SK-N-SH (cell line): Measurements from ENCODE around the gene NDUFS2. TPM values are rescaled to one million over a fixed set of nuclear protein-coding genes. Genes with fewer than 3 reads are reported as not detected.
A peak's percentile ranks its signal among the peaks of the same experiment; 100 is the strongest.

Experiments
- CTCF ChIA-PET: fragments of 300-600, 350-600 bp; formaldehyde crosslinking; extraction: SDS; loops from one replicate; lab custom pipeline; 2021; lab: Yijun Ruan, JAX
- POLR2A ChIA-PET: fragments of 350-600 bp; sonication (Branson Sonifier 250); formaldehyde crosslinking; extraction: SDS; loops from one replicate; lab custom pipeline; 2020; ENCODE audit warnings: antibody characterized with exemption, inconsistent platforms; lab: Yijun Ruan, JAX
- DNase-seq: peaks from one replicate; pipeline ENCODE4 v3.0.0; 2012
- H2AFZ ChIP-seq: fragments of 200-600 bp; sonication (generic); 2 replicates; pipeline ENCODE4 v1.8.1; 2016; ENCODE audit warnings: antibody characterized with exemption, mild to moderate bottlenecking, low read depth
- H3F3A ChIP-seq: fragments of 200-600 bp; sonication (generic); replicated peaks from 2 replicates; pipeline ENCODE3; 2016; ENCODE audit warnings: antibody characterized with exemption, mild to moderate bottlenecking; ENCODE audit not compliant: insufficient read depth
- H3K27ac ChIP-seq, 2 experiments: fragments of 200-500 bp in 1 of 2; fragments of 200-600 bp in 1 of 2; sonication (Bioruptor generic) in 1 of 2; sonication (generic), shearing (Covaris generic) in 1 of 2; 2 replicates each; pipeline versions ENCODE4 v1.5.1 to v1.6.1; 2014 to 2016; ENCODE audit warnings: low read depth in 2 of 2, inconsistent platforms in 1 of 2, low read length in 1 of 2, mild to moderate bottlenecking in 1 of 2, mixed read lengths in 1 of 2
- H3K27me3 ChIP-seq: fragments of 200-600 bp; sonication (generic), shearing (Covaris generic); 2 replicates; pipeline ENCODE4 v1.6.1; 2016; ENCODE audit warnings: mixed run types; ENCODE audit not compliant: insufficient read depth
- H3K36me3 ChIP-seq, 2 experiments: fragments of 200-500 bp in 1 of 2; fragments of 200-600 bp in 1 of 2; sonication (Bioruptor generic) in 1 of 2; sonication (generic) in 1 of 2; replicated peaks in 1 of 2; 2 replicates each; pipeline versions ENCODE3 to v1.5.1; 2014 to 2016; ENCODE audit warnings: low read length in 1 of 2, mild to moderate bottlenecking in 1 of 2; ENCODE audit not compliant: insufficient read depth in 2 of 2, control insufficient read depth in 1 of 2
- H3K4me1 ChIP-seq, 2 experiments: fragments of 200-500 bp in 1 of 2; fragments of 200-600 bp in 1 of 2; sonication (Bioruptor generic) in 1 of 2; sonication (generic), shearing (Covaris generic) in 1 of 2; 2 replicates each; pipeline versions ENCODE4 v1.5.1 to v1.6.1; 2014 to 2016; ENCODE audit warnings: low read depth in 1 of 2, low read length in 1 of 2, mixed run types in 1 of 2; ENCODE audit not compliant: insufficient read depth in 2 of 2, control insufficient read depth in 1 of 2
- H3K4me2 ChIP-seq: fragments of 200-600 bp; sonication (generic), shearing (Covaris generic); 2 replicates; pipeline ENCODE4 v1.6.1; 2017; ENCODE audit warnings: mixed run types
- H3K4me3 ChIP-seq, 2 experiments: fragments of 200-500 bp in 1 of 2; fragments of 200-600 bp in 1 of 2; sonication (Bioruptor generic) in 1 of 2; sonication (generic), shearing (Covaris generic) in 1 of 2; 2 replicates each; pipeline versions ENCODE4 v1.5.1 to v1.8.1; 2014 to 2016; ENCODE audit warnings: low read depth in 2 of 2, inconsistent platforms in 1 of 2, low read length in 1 of 2, mild to moderate bottlenecking in 1 of 2, mixed read lengths in 1 of 2, moderate library complexity in 1 of 2
- H3K79me2 ChIP-seq: fragments of 200-600 bp; sonication (generic); 2 replicates; pipeline ENCODE4 v1.8.1; 2017; ENCODE audit warnings: mild to moderate bottlenecking; ENCODE audit not compliant: insufficient read depth
- H3K9ac ChIP-seq: fragments of 200-600 bp; sonication (generic); 2 replicates; pipeline ENCODE4 v1.6.1; 2017; ENCODE audit warnings: mixed run types
- H3K9me2 ChIP-seq: fragments of 200-600 bp; sonication (generic); 2 replicates; pipeline ENCODE4 v1.6.1; 2017; ENCODE audit warnings: mixed run types
- H3K9me3 ChIP-seq: fragments of 200-600 bp; sonication (generic); 2 replicates; pipeline ENCODE4 v1.6.1; 2017; ENCODE audit warnings: mixed run types, mild to moderate bottlenecking, moderate library complexity
- H4K20me1 ChIP-seq: fragments of 200-600 bp; sonication (generic); 2 replicates; pipeline ENCODE4 v1.6.1; 2017; ENCODE audit warnings: mild to moderate bottlenecking, mixed run types; ENCODE audit not compliant: insufficient read depth
- MAX ChIP-seq: IDR thresholded peaks from 2 replicates; pipeline ENCODE4 v1.4.0; 2012; ENCODE audit warnings: low read depth
- MXI1 ChIP-seq: IDR thresholded peaks from 2 replicates; pipeline ENCODE4 v1.6.1; 2012; ENCODE audit warnings: mild to moderate bottlenecking, low read depth, low read length, improper control_type of control experiment
- NFIC ChIP-seq: IDR thresholded peaks from 2 replicates; pipeline ENCODE4 v1.4.0; 2012; ENCODE audit warnings: borderline replicate concordance
- REST ChIP-seq: IDR thresholded peaks from 2 replicates; pipeline ENCODE4 v1.6.1; 2012; ENCODE audit warnings: mild to moderate bottlenecking, low read depth, low read length, moderate library complexity
- WGBS: methylation state at CpG from one replicate; pipeline ENCODE4 v1.1.6; 2017; ENCODE audit warnings: low lambda C conversion rate; 5-methylcytosine and 5-hydroxymethylcytosine counted together
- polyA plus RNA-seq, 3 experiments: library from polyadenylated mRNA; depleted of rRNA; stranded (reverse); fragments of >200 nt; gene quantifications; 2 replicates each; pipeline ENCODE4 v1.2.3, GENCODE V29; 2012

The NDUFS2 gene
- polyA plus RNA-seq, 1 of the 3 experiments (the other 2 are of a cell fraction): 203 TPM

GRCh38 chr1:161260376-161261260, 58.5 kb downstream of the NDUFS2 start:
- DNase-seq: no peak
- Histone ChIP-seq H3K9ac (no peak overlapping the region), H3K79me2 (no peaks in the 10 kb centered on the region), H3K27ac (no peak overlapping the region), H2AFZ (no peak overlapping the region), H3K4me2 (no peak overlapping the region), H3K4me3 (no peak overlapping the region), H3F3A (no peaks in the 10 kb centered on the region), H3K9me2 (no peaks in the 10 kb centered on the region), H3K36me3 (no peaks in the 10 kb centered on the region), H3K27me3 (peaks cover 32% of the 10 kb centered on the region), H4K20me1 (no peaks in the 10 kb centered on the region), H3K9me3 (peaks cover 8% of the 10 kb centered on the region; the same call in 1 of the 2 replicates), H3K4me1 (peaks cover 0 to 8% of the 10 kb centered on the region in 2 experiments; a peak in 1 of 4 replicates)
- TF ChIP-seq NFIC (no peak), MAX (no peak)
- CTCF ChIA-PET: interaction anchor here (0.7 to 1.4 kb wide), 8 partner anchors 31 to 122 kb away, joined by 3 to 4 read pairs (median 3); partner anchors contain the start of gene APOA2
- 45% methylated on average over 9 of the region's 9 CpGs for WGBS
- POLR2A ChIA-PET: no interaction called here

- Histone ChIP-seq H3K36me3 (no peaks in the 10 kb centered on the region), H3K27me3 (peaks cover 32% of the 10 kb centered on the region), H3K9me2 (no peaks in the 10 kb centered on the region), H2AFZ (no peak overlapping the region), H3K9me3 (peaks cover 8% of the 10 kb centered on the region; the same call in 1 of the 2 replicates), H3K79me2 (no peaks in the 10 kb centered on the region), H3K4me3 (no peak overlapping the region), H3F3A (no peaks in the 10 kb centered on the region), H3K9ac (no peak overlapping the region), H3K4me1 (peaks cover 8% of the 10 kb centered on the region in 2 experiments; a peak in 3 of 4 replicates), H3K27ac (no peak overlapping the region), H4K20me1 (no peaks in the 10 kb centered on the region), H3K4me2 (no peak overlapping the region)
- WGBS: 74% methylated on average over 12 of the region's 12 CpGs
- DNase-seq: no peak
- TF ChIP-seq REST (peak; percentile 54; the same call in 1 of the 2 replicates), MXI1 (no peak)
- CTCF ChIA-PET: interaction anchor here (0.7 to 1.2 kb wide), 5 partner anchors 30 to 121 kb away, joined by 3 to 4 read pairs (median 3); partner anchors contain the start of gene APOA2
- POLR2A ChIA-PET: no interaction called here
Measured at GRCh38 chr1:161261261-161262235, 59.4 kb downstream of the NDUFS2 start.

Other genes with a start within 250 kb of the NDUFS2 start
- gene ITLN2, start 247.6 kb upstream of the NDUFS2 start, polyA plus RNA-seq (2012; rRNA removed): not detected in 2 replicates
- gene F11R, start 181.2 kb upstream of the NDUFS2 start, polyA plus RNA-seq (2012; rRNA removed): 9.0 and 13.7 TPM in 2 replicates
- 80.7 and 93.9 TPM in 2 replicates for gene TSTD1, start 163.4 kb upstream of the NDUFS2 start, polyA plus RNA-seq (2012; rRNA removed)
- gene USF1, start 156.4 kb upstream of the NDUFS2 start, polyA plus RNA-seq (2012; rRNA removed): 43.1 and 61.9 TPM in 2 replicates
- gene ARHGAP30, start 132.5 kb upstream of the NDUFS2 start, polyA plus RNA-seq (2012; rRNA removed): 0.05 TPM in 1 of 2 replicates, not detected in the other
- 0.59 and 1.9 TPM in 2 replicates for gene NECTIN4, start 112.8 kb upstream of the NDUFS2 start, polyA plus RNA-seq (2012; rRNA removed)
- 4.4 and 4.7 TPM in 2 replicates for gene KLHDC9, start 104.0 kb upstream of the NDUFS2 start, polyA plus RNA-seq (2012; rRNA removed)
- 340 and 445 TPM in 2 replicates for gene PFDN2, start 84.3 kb upstream of the NDUFS2 start, polyA plus RNA-seq (2012; rRNA removed)
- 38.7 and 48.9 TPM in 2 replicates for gene NIT1, start 84.3 kb upstream of the NDUFS2 start, polyA plus RNA-seq (2012; rRNA removed)
- 43.1 and 45.0 TPM in 2 replicates for gene DEDD, start 69.7 kb upstream of the NDUFS2 start, polyA plus RNA-seq (2012; rRNA removed)
- 150 and 201 TPM in 2 replicates for gene UFC1, start 48.4 kb upstream of the NDUFS2 start, polyA plus RNA-seq (2012; rRNA removed)
- gene USP21, start 42.9 kb upstream of the NDUFS2 start, polyA plus RNA-seq (2012; rRNA removed): 24.5 and 26.8 TPM in 2 replicates
- 30.7 and 47.3 TPM in 2 replicates for gene PPOX, start 35.9 kb upstream of the NDUFS2 start, polyA plus RNA-seq (2012; rRNA removed)
- 50.5 and 56.5 TPM in 2 replicates for gene B4GALT3, start 24.9 kb upstream of the NDUFS2 start, polyA plus RNA-seq (2012; rRNA removed)
- gene ADAMTS4, start 3.3 kb upstream of the NDUFS2 start, polyA plus RNA-seq (2012; rRNA removed): 1.2 and 1.6 TPM in 2 replicates
- gene FCER1G, start 12.9 kb downstream of the NDUFS2 start, polyA plus RNA-seq (2012; rRNA removed): 0.34 and 0.61 TPM in 2 replicates
- gene APOA2, start 21.3 kb downstream of the NDUFS2 start, polyA plus RNA-seq (2012; rRNA removed): not detected in 2 replicates
- gene TOMM40L, start 23.7 kb downstream of the NDUFS2 start, polyA plus RNA-seq (2012; rRNA removed): 9.7 and 11.9 TPM in 2 replicates
- not detected in 2 replicates for gene NR1I3, start 35.8 kb downstream of the NDUFS2 start, polyA plus RNA-seq (2012; rRNA removed)
- gene PCP4L1, start 56.4 kb downstream of the NDUFS2 start, polyA plus RNA-seq (2012; rRNA removed): not detected in 2 replicates
- 2.4 and 2.9 TPM in 2 replicates for gene MPZ, start 107.6 kb downstream of the NDUFS2 start, polyA plus RNA-seq (2012; rRNA removed)
- 195 and 341 TPM in 2 replicates for gene SDHC, start 112.0 kb downstream of the NDUFS2 start, polyA plus RNA-seq (2012; rRNA removed)
- gene CFAP126, start 165.5 kb downstream of the NDUFS2 start, polyA plus RNA-seq (2012; rRNA removed): not detected in 2 replicates